ENCODE measurements around the gene MOK. TPM values are rescaled to one million over a fixed set of nuclear protein-coding genes. Genes with fewer than 3 reads are reported as not detected.
A peak's percentile ranks its signal among the peaks of the same experiment; 100 is the strongest.

MOK gene
- total RNA-seq, 1 experiment from 2014 or later, result 107 TPM

- Mint-ChIP-seq H3K4me3 (ENCODE audit: low read depth, unreplicated experiment) (peak overlapping the region; percentile 74), H3K27me3 (ENCODE audit: unreplicated experiment) (no peaks in the 10 kb centered on the region), H3K27ac (ENCODE audit: unreplicated experiment) (peak overlapping the region; percentile 98), H3K9me3 (ENCODE audit: low read depth, unreplicated experiment) (no peaks in the 10 kb centered on the region), H3K36me3 (ENCODE audit: insufficient read depth, unreplicated experiment) (peaks cover 49% of the 10 kb centered on the region), H3K4me1 (ENCODE audit: low read depth, unreplicated experiment) (peaks cover 49% of the 10 kb centered on the region)
- BruUV-seq (replicated peaks), result no TSS peak
- intact Hi-C loops (cut with micrococcal nuclease; ENCODE audit: unreplicated experiment), result loop anchor here (5.0 kb wide), 1 partner anchor 40 kb away; no protein-coding TSS in a partner anchor
- no peak for DNase-seq
- CTCF ChIA-PET, result interaction anchor here (1.0 to 1.9 kb wide), 6 partner anchors 9 to 477 kb away, joined by 4 to 9 read pairs (median 4); partner anchors contain the start of gene MOK
- TF ChIP-seq, protein P1, sequence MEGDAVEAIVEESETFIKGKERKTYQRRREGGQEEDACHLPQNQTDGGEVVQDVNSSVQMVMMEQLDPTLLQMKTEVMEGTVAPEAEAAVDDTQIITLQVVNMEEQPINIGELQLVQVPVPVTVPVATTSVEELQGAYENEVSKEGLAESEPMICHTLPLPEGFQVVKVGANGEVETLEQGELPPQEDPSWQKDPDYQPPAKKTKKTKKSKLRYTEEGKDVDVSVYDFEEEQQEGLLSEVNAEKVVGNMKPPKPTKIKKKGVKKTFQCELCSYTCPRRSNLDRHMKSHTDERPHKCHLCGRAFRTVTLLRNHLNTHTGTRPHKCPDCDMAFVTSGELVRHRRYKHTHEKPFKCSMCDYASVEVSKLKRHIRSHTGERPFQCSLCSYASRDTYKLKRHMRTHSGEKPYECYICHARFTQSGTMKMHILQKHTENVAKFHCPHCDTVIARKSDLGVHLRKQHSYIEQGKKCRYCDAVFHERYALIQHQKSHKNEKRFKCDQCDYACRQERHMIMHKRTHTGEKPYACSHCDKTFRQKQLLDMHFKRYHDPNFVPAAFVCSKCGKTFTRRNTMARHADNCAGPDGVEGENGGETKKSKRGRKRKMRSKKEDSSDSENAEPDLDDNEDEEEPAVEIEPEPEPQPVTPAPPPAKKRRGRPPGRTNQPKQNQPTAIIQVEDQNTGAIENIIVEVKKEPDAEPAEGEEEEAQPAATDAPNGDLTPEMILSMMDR (IDR thresholded peaks at IDR 0.05; ENCODE audit: unreplicated experiment), result no peak
Measured at GRCh38 chr14:102317564-102318248, 12.7 kb upstream of the MOK start.

GRCh38 chr14:102316743-102317563 lies 12.0 kb upstream of the MOK start:
- DNase-seq, result peak; percentile 95
- peak overlapping the region; percentile 98 for H3K27ac Mint-ChIP-seq (ENCODE audit: unreplicated experiment)
- H3K4me3 Mint-ChIP-seq (ENCODE audit: low read depth, unreplicated experiment), result peak overlapping the region; percentile 74
- peaks cover 49% of the 10 kb centered on the region for H3K36me3 Mint-ChIP-seq (ENCODE audit: insufficient read depth, unreplicated experiment)
- TF ChIP-seq, protein P1 (IDR thresholded peaks at IDR 0.05; ENCODE audit: unreplicated experiment), result peak; percentile 51
- H3K4me1 Mint-ChIP-seq (ENCODE audit: low read depth, unreplicated experiment), result peaks cover 49% of the 10 kb centered on the region
- no peaks in the 10 kb centered on the region for H3K27me3 Mint-ChIP-seq (ENCODE audit: unreplicated experiment)
- no TSS peak for BruUV-seq (replicated peaks)
- no peaks in the 10 kb centered on the region for H3K9me3 Mint-ChIP-seq (ENCODE audit: low read depth, unreplicated experiment)
- CTCF ChIA-PET, result interaction anchor here (0.6 to 1.9 kb wide), 12 partner anchors 8 to 1918 kb away, joined by 3 to 9 read pairs (median 4); partner anchors contain the start of gene MOK
- intact Hi-C loops (cut with micrococcal nuclease; ENCODE audit: unreplicated experiment), result loop anchor here (5.0 kb wide), 1 partner anchor 40 kb away; no protein-coding TSS in a partner anchor

DNA sequence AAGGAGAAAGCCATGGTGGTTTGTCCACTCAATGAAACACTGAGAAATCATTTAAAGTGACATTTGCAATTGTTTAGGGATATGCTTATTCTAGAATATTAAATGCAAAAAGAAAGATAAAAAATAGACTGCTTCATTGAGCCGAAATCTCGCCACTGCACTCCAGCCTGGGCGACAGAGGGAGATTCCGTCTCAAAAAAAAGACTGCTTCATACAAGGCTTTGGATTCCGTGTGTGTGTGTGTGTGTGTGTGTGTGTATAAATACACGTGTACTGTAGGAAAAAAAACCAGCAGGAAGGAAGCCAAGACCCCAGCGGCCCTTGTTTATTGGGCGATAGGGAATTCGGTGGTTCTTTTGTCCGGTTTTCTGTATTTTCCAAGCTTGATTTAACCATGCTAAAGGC lies 11.4 kb upstream of the MOK start:
- H3K36me3 Mint-ChIP-seq (ENCODE audit: insufficient read depth, unreplicated experiment), result peaks cover 49% of the 10 kb centered on the region
- no TSS peak for BruUV-seq (replicated peaks)
- DNase-seq, result peak; percentile 37
- H3K27me3 Mint-ChIP-seq (ENCODE audit: unreplicated experiment), result no peaks in the 10 kb centered on the region
- peak overlapping the region; percentile 98 for H3K27ac Mint-ChIP-seq (ENCODE audit: unreplicated experiment)
- intact Hi-C loops (cut with micrococcal nuclease; ENCODE audit: unreplicated experiment), result loop anchor here (5.0 kb wide), 1 partner anchor 39 kb away; no protein-coding TSS in a partner anchor
- H3K9me3 Mint-ChIP-seq (ENCODE audit: low read depth, unreplicated experiment), result no peaks in the 10 kb centered on the region
- TF ChIP-seq, protein P1 (IDR thresholded peaks at IDR 0.05; ENCODE audit: unreplicated experiment), result no peak
- CTCF ChIA-PET, result interaction anchor here (0.6 to 1.9 kb wide), 11 partner anchors 11 to 1917 kb away, joined by 3 to 9 read pairs (median 4); partner anchors contain the start of gene MOK
- H3K4me1 Mint-ChIP-seq (ENCODE audit: low read depth, unreplicated experiment), result peaks cover 49% of the 10 kb centered on the region
- H3K4me3 Mint-ChIP-seq (ENCODE audit: low read depth, unreplicated experiment), result peak overlapping the region; percentile 74

DNA sequence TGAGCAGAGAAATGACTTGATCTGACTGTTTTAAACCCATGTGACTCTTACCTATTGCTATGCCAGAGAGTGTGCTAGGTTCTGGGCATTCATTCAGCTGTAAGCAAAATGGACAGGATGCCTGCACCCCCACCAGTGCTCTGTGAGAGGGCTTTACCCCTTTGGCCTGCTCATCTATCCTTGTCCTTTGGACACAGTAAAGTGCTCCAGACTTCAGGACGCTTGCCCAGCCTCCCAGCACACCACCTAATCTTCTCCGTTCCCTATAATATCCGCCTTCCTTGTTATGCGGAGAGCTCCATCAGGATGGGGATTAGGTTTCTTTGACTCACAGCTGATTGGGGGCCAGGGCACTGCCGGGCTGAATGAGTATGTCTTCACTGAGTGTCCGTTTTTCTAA lies 10.2 kb upstream of the MOK start:
- CTCF ChIA-PET, result interaction anchor here (0.5 to 1.5 kb wide), 5 partner anchors 11 to 962 kb away, joined by 3 to 8 read pairs (median 4); partner anchors contain the start of gene MOK
- Mint-ChIP-seq H3K9me3 (ENCODE audit: low read depth, unreplicated experiment) (no peaks in the 10 kb centered on the region), H3K4me3 (ENCODE audit: low read depth, unreplicated experiment) (peak overlapping the region; percentile 63), H3K36me3 (ENCODE audit: insufficient read depth, unreplicated experiment) (peaks cover 45% of the 10 kb centered on the region), H3K4me1 (ENCODE audit: low read depth, unreplicated experiment) (peaks cover 49% of the 10 kb centered on the region), H3K27me3 (ENCODE audit: unreplicated experiment) (no peaks in the 10 kb centered on the region), H3K27ac (ENCODE audit: unreplicated experiment) (no peak overlapping the region)
- TF ChIP-seq, protein P1 (IDR thresholded peaks at IDR 0.05; ENCODE audit: unreplicated experiment), result no peak
- intact Hi-C loops (cut with micrococcal nuclease; ENCODE audit: unreplicated experiment), result loop anchor here (5.0 kb wide), 1 partner anchor 38 kb away; no protein-coding TSS in a partner anchor
- BruUV-seq (replicated peaks), result no TSS peak
- no peak for DNase-seq
